Panc1 (cell line): ENCODE measurements around the gene TNIP2. TPM values are rescaled to one million over a fixed set of nuclear protein-coding genes. Genes with fewer than 3 reads are reported as not detected.
A peak's percentile ranks its signal among the peaks of the same experiment; 100 is the strongest.

Source experiments
- ATAC-seq: fragments of 200-7000 bp; cut with Tn5 transposase; 2 replicates; pipeline ENCODE4 v1.9.1; 2020; ENCODE audit warnings: mild to moderate bottlenecking, moderate library complexity
- BruUV-seq: library from RNA; stranded (reverse); fragments of 400-500 nt; replicated peaks from 2 replicates; lab custom pipeline; 2021; lab: Mats Ljungman, UMichigan
- CTCF ChIA-PET: fragments of 300-600 bp; sonication (Branson Sonifier 250); formaldehyde crosslinking; loops from one replicate; lab custom pipeline; 2022; ENCODE audit warnings: antibody characterized with exemption; lab: Charles Lee
- POLR2A ChIA-PET: fragments of 300-600 bp; sonication (Branson Sonifier 250); formaldehyde crosslinking; loops from one replicate; lab custom pipeline; 2022; ENCODE audit warnings: antibody characterized with exemption; lab: Charles Lee
- DNase-seq: peaks from one replicate; pipeline ENCODE4 v3.0.0-alpha.2; 2010; ENCODE audit warnings: low read depth, low spot score
- H3K27ac ChIP-seq: 2 replicates; pipeline ENCODE4 v1.5.1; 2011; ENCODE audit warnings: mild to moderate bottlenecking, low read length, inconsistent platforms
- H3K27me3 ChIP-seq: fragments of 200-500 bp; sonication (Bioruptor generic); 2 replicates; pipeline ENCODE4 v1.6.0; 2014; ENCODE audit warnings: low read length, inconsistent platforms; ENCODE audit not compliant: control insufficient read depth, insufficient read depth
- H3K36me3 ChIP-seq: fragments of 200-500 bp; sonication (Bioruptor generic); 2 replicates; pipeline ENCODE4 v1.5.1; 2014; ENCODE audit warnings: inconsistent platforms, mild to moderate bottlenecking, low read length, moderate library complexity; ENCODE audit not compliant: control insufficient read depth, insufficient read depth
- H3K4me1 ChIP-seq: 2 replicates; pipeline ENCODE4 v1.5.1; 2011; ENCODE audit warnings: inconsistent platforms, mild to moderate bottlenecking, low read length, moderate library complexity; ENCODE audit not compliant: control insufficient read depth, insufficient read depth
- H3K4me3 ChIP-seq, 2 experiments: 2 replicates each; pipeline ENCODE4 v1.5.1; 2011 to 2012; ENCODE audit warnings: low read depth in 2 of 2, low read length in 2 of 2, mild to moderate bottlenecking in 2 of 2, inconsistent platforms in 1 of 2, moderate library complexity in 1 of 2
- H3K9me3 ChIP-seq: fragments of 200-500 bp; sonication (Bioruptor generic); 2 replicates; pipeline ENCODE4 v1.5.1; 2014; ENCODE audit warnings: low read depth, mild to moderate bottlenecking, inconsistent platforms, low read length, moderate library complexity; ENCODE audit not compliant: control insufficient read depth, insufficient read depth
- POLR2AphosphoS5 ChIP-seq: IDR thresholded peaks from 2 replicates; pipeline ENCODE4 v1.6.1; 2012; ENCODE audit warnings: mild to moderate bottlenecking, low read depth, low read length, moderate library complexity
- SIN3A ChIP-seq: IDR thresholded peaks from 2 replicates; pipeline ENCODE4 v1.6.1; 2012; ENCODE audit warnings: low read depth, mild to moderate bottlenecking, low read length, moderate library complexity, borderline replicate concordance; ENCODE audit not compliant: insufficient read depth
- TCF7L2 ChIP-seq: IDR thresholded peaks from 2 replicates; pipeline ENCODE4 v1.6.1; 2011; ENCODE audit warnings: mild to moderate bottlenecking, low read depth, low read length, inconsistent platforms
- in situ Hi-C: cut with HindIII; loops from 2 replicates; pipeline ENCODE4 v1.10.0; 2016; ENCODE audit warnings: low sequenced_read_pairs, low pct_unique_long_range_greater_than_20kb
- intact Hi-C: fragments of 100-400 bp; cut with micrococcal nuclease; formaldehyde crosslinking; loops from one replicate; pipeline ENCODE4 v1.10.0; 2022; ENCODE audit not compliant: unreplicated experiment
- total RNA-seq: library from RNA; stranded (reverse); gene quantifications from one replicate; pipeline ENCODE4 v1.2.1, GENCODE V29; 2021; ENCODE audit not compliant: unreplicated experiment
- TF ChIP-seq, protein P1 (sequence below), 2 experiments: IDR thresholded peaks; 2 replicates each; pipeline ENCODE4 v1.6.1; 2011 to 2012; ENCODE audit warnings: low read depth in 2 of 2, control low read depth in 1 of 2, low read length in 1 of 2, mild to moderate bottlenecking in 1 of 2, moderate library complexity in 1 of 2; ENCODE audit not compliant: insufficient read depth in 1 of 2
- TF ChIP-seq, protein P2 (sequence below): fragments of 450-650 bp; IDR thresholded peaks from 2 replicates; pipeline ENCODE4 v1.5.1; 2017; ENCODE audit warnings: mild to moderate bottlenecking

The TNIP2 gene
- total RNA-seq, 1 experiment from 2014 or later, result 60.3 TPM

DNA sequence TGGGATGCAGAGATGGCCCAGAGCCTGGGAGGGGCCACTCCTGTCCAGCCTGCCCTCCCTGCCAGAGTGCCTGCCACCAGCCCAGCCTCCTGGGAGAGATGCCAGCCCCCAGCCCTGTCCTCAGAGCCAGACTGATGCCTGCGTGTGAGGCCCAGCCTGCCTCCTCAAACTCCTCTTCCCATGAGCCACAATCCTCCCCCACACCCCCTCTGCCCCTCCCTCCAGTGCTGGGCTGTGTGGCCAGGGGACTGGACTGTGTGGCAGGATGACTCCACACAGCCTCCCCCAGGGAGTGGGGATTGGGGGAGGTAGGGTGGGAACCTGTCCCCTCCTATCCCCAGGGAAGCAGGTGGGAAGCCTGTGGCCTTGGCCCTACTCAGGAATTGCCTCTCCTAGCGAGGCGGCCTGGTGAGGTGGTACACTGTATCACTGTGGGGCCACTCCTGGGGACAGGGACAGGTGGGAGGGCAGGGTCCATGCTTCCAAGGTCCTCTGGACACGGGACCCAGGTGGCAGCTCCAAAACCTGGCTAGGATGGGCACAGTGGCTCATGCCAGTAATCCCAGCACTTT, 32.5 kb upstream of the TNIP2 start:
- POLR2A ChIA-PET, result no interaction called here
- in situ Hi-C loops, result no loop called here
- no peaks in the 10 kb centered on the region for H3K9me3 ChIP-seq
- no TSS peak for BruUV-seq
- H3K4me1 ChIP-seq, result peaks cover 16% of the 10 kb centered on the region
- H3K27me3 ChIP-seq, result no peaks in the 10 kb centered on the region
- DNase-seq (no peak), ATAC-seq (0 out of 2 replicates have a peak, but pooled peaks have one; percentile 13)
- H3K36me3 ChIP-seq, result no peaks in the 10 kb centered on the region
- TF ChIP-seq POLR2AphosphoS5 (no peak), SIN3A (no peak), TCF7L2 (no peak)
- TF ChIP-seq, protein P1, sequence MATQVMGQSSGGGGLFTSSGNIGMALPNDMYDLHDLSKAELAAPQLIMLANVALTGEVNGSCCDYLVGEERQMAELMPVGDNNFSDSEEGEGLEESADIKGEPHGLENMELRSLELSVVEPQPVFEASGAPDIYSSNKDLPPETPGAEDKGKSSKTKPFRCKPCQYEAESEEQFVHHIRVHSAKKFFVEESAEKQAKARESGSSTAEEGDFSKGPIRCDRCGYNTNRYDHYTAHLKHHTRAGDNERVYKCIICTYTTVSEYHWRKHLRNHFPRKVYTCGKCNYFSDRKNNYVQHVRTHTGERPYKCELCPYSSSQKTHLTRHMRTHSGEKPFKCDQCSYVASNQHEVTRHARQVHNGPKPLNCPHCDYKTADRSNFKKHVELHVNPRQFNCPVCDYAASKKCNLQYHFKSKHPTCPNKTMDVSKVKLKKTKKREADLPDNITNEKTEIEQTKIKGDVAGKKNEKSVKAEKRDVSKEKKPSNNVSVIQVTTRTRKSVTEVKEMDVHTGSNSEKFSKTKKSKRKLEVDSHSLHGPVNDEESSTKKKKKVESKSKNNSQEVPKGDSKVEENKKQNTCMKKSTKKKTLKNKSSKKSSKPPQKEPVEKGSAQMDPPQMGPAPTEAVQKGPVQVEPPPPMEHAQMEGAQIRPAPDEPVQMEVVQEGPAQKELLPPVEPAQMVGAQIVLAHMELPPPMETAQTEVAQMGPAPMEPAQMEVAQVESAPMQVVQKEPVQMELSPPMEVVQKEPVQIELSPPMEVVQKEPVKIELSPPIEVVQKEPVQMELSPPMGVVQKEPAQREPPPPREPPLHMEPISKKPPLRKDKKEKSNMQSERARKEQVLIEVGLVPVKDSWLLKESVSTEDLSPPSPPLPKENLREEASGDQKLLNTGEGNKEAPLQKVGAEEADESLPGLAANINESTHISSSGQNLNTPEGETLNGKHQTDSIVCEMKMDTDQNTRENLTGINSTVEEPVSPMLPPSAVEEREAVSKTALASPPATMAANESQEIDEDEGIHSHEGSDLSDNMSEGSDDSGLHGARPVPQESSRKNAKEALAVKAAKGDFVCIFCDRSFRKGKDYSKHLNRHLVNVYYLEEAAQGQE (IDR thresholded peaks at IDR 0.05; ENCODE audit: insufficient read depth in 1 of 2, low read depth in 2 of 2, low read length in 1 of 2), result no peak
- TF ChIP-seq, protein P2, sequence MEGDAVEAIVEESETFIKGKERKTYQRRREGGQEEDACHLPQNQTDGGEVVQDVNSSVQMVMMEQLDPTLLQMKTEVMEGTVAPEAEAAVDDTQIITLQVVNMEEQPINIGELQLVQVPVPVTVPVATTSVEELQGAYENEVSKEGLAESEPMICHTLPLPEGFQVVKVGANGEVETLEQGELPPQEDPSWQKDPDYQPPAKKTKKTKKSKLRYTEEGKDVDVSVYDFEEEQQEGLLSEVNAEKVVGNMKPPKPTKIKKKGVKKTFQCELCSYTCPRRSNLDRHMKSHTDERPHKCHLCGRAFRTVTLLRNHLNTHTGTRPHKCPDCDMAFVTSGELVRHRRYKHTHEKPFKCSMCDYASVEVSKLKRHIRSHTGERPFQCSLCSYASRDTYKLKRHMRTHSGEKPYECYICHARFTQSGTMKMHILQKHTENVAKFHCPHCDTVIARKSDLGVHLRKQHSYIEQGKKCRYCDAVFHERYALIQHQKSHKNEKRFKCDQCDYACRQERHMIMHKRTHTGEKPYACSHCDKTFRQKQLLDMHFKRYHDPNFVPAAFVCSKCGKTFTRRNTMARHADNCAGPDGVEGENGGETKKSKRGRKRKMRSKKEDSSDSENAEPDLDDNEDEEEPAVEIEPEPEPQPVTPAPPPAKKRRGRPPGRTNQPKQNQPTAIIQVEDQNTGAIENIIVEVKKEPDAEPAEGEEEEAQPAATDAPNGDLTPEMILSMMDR, result no peak
- intact Hi-C loops, result no loop called here
- no peak overlapping the region for H3K27ac ChIP-seq
- CTCF ChIA-PET, result no interaction called here
- H3K4me3 ChIP-seq, result no peak overlapping the region

DNA sequence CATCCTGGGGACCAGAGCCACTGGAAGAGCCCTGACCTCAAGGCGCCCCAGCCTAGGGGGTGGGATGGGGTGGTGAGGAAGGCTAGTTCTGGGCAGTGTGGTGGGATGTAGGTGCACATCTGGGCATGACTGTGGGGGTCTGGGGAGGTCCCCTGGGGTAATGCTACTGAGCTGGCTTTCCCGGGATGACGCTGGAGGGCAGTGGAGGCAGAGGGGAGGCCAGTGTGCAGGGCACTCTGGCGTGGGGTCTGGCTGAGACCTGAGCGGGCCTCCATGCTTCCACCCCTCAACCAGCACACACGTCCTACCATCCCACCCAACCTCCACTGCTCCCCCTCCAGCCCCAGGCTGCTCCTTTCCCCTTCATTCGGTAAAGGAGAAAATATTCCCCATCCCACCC, 32.0 kb upstream of the TNIP2 start:
- POLR2A ChIA-PET, result no interaction called here
- CTCF ChIA-PET, result no interaction called here
- H3K9me3 ChIP-seq, result no peaks in the 10 kb centered on the region
- no TSS peak for BruUV-seq
- no peak overlapping the region for H3K4me3 ChIP-seq
- no peak for DNase-seq
- no peak overlapping the region for H3K27ac ChIP-seq
- no peak for ATAC-seq
- TF ChIP-seq TCF7L2, result no peak
- TF ChIP-seq, protein P2, result no peak
- TF ChIP-seq POLR2AphosphoS5, result no peak
- TF ChIP-seq SIN3A, result no peak
- TF ChIP-seq, protein P1 (IDR thresholded peaks at IDR 0.05; ENCODE audit: insufficient read depth in 1 of 2, low read depth in 2 of 2, low read length in 1 of 2), result no peak
- H3K4me1 ChIP-seq, result peaks cover 16% of the 10 kb centered on the region
- in situ Hi-C loops (no loop called here), intact Hi-C loops (no loop called here)
- H3K36me3 ChIP-seq, result no peaks in the 10 kb centered on the region
- H3K27me3 ChIP-seq, result no peaks in the 10 kb centered on the region
